ENCODE data around the gene ATP9A.

DNA sequence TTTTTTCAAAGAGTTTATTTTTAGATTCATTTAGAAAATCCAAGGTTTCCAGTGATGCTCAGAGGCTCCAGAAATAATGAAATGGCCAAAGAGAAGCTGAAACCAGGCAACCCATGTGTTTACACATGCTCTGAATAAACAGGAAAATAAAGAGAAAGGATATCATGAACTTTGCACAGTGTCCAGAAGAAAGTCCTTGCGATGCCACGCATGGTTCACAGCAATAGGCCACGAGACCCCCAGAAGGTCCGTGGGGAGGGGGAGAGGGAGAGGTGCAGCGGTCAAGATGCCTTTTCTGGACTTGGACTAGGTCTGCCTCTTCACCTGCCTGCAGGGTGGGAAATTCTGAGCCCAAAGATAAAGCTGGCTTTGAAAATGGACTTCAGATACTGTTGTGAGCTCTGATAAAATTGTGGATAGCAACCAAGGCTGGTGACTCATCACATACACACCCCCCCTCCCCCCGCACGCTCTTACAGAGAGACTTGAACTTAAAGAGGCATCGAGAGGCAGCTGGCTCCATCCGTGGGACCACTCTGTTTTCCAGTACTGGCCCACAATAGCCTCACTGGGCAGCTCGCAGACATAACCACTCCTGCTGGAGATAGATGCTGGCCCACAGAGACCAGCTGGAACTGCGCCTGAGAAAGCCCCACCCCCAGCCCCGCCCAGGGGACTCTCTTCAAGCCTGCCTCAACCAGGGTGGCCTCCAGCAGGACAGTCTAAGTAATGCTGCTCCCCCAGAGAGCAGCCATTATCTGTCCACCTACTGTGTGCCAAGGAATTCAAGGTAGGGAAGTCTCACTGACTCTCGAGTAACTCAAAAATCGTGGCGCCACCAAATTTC, 204.5 kb downstream of the ATP9A start:
- TF ChIP-seq, protein P1, sequence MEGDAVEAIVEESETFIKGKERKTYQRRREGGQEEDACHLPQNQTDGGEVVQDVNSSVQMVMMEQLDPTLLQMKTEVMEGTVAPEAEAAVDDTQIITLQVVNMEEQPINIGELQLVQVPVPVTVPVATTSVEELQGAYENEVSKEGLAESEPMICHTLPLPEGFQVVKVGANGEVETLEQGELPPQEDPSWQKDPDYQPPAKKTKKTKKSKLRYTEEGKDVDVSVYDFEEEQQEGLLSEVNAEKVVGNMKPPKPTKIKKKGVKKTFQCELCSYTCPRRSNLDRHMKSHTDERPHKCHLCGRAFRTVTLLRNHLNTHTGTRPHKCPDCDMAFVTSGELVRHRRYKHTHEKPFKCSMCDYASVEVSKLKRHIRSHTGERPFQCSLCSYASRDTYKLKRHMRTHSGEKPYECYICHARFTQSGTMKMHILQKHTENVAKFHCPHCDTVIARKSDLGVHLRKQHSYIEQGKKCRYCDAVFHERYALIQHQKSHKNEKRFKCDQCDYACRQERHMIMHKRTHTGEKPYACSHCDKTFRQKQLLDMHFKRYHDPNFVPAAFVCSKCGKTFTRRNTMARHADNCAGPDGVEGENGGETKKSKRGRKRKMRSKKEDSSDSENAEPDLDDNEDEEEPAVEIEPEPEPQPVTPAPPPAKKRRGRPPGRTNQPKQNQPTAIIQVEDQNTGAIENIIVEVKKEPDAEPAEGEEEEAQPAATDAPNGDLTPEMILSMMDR (IDR thresholded peaks at IDR 0.05) = no peak
- TF ChIP-seq EZH2 (IDR thresholded peaks at IDR 0.05) (no peak), EZH2phosphoT487 (IDR thresholded peaks at IDR 0.05) (no peak)

All from neural progenitor cell (in vitro differentiated cells).